SK-N-SH (cell line): ENCODE measurements around the gene MAPK10. TPM values are rescaled to one million over a fixed set of nuclear protein-coding genes. Genes with fewer than 3 reads are reported as not detected.
A peak's percentile ranks its signal among the peaks of the same experiment; 100 is the strongest.

Experiments
- CTCF ChIA-PET: fragments of 300-600, 350-600 bp; formaldehyde crosslinking; extraction: SDS; loops from one replicate; lab custom pipeline; 2021; lab: Yijun Ruan, JAX
- POLR2A ChIA-PET: fragments of 350-600 bp; sonication (Branson Sonifier 250); formaldehyde crosslinking; extraction: SDS; loops from one replicate; lab custom pipeline; 2020; ENCODE audit warnings: antibody characterized with exemption, inconsistent platforms; lab: Yijun Ruan, JAX
- DNase-seq: peaks from one replicate; pipeline ENCODE4 v3.0.0; 2012
- H2AFZ ChIP-seq: fragments of 200-600 bp; sonication (generic); 2 replicates; pipeline ENCODE4 v1.8.1; 2016; ENCODE audit warnings: antibody characterized with exemption, mild to moderate bottlenecking, low read depth
- H3F3A ChIP-seq: fragments of 200-600 bp; sonication (generic); replicated peaks from 2 replicates; pipeline ENCODE3; 2016; ENCODE audit warnings: antibody characterized with exemption, mild to moderate bottlenecking; ENCODE audit not compliant: insufficient read depth
- H3K27ac ChIP-seq, 2 experiments: fragments of 200-500 bp in 1 of 2; fragments of 200-600 bp in 1 of 2; sonication (Bioruptor generic) in 1 of 2; sonication (generic), shearing (Covaris generic) in 1 of 2; 2 replicates each; pipeline versions ENCODE4 v1.5.1 to v1.6.1; 2014 to 2016; ENCODE audit warnings: low read depth in 2 of 2, inconsistent platforms in 1 of 2, low read length in 1 of 2, mild to moderate bottlenecking in 1 of 2, mixed read lengths in 1 of 2
- H3K27me3 ChIP-seq: fragments of 200-600 bp; sonication (generic), shearing (Covaris generic); 2 replicates; pipeline ENCODE4 v1.6.1; 2016; ENCODE audit warnings: mixed run types; ENCODE audit not compliant: insufficient read depth
- H3K36me3 ChIP-seq, 2 experiments: fragments of 200-500 bp in 1 of 2; fragments of 200-600 bp in 1 of 2; sonication (Bioruptor generic) in 1 of 2; sonication (generic) in 1 of 2; replicated peaks in 1 of 2; 2 replicates each; pipeline versions ENCODE3 to v1.5.1; 2014 to 2016; ENCODE audit warnings: low read length in 1 of 2, mild to moderate bottlenecking in 1 of 2; ENCODE audit not compliant: insufficient read depth in 2 of 2, control insufficient read depth in 1 of 2
- H3K4me1 ChIP-seq, 2 experiments: fragments of 200-500 bp in 1 of 2; fragments of 200-600 bp in 1 of 2; sonication (Bioruptor generic) in 1 of 2; sonication (generic), shearing (Covaris generic) in 1 of 2; 2 replicates each; pipeline versions ENCODE4 v1.5.1 to v1.6.1; 2014 to 2016; ENCODE audit warnings: low read depth in 1 of 2, low read length in 1 of 2, mixed run types in 1 of 2; ENCODE audit not compliant: insufficient read depth in 2 of 2, control insufficient read depth in 1 of 2
- H3K4me2 ChIP-seq: fragments of 200-600 bp; sonication (generic), shearing (Covaris generic); 2 replicates; pipeline ENCODE4 v1.6.1; 2017; ENCODE audit warnings: mixed run types
- H3K4me3 ChIP-seq, 2 experiments: fragments of 200-500 bp in 1 of 2; fragments of 200-600 bp in 1 of 2; sonication (Bioruptor generic) in 1 of 2; sonication (generic), shearing (Covaris generic) in 1 of 2; 2 replicates each; pipeline versions ENCODE4 v1.5.1 to v1.8.1; 2014 to 2016; ENCODE audit warnings: low read depth in 2 of 2, inconsistent platforms in 1 of 2, low read length in 1 of 2, mild to moderate bottlenecking in 1 of 2, mixed read lengths in 1 of 2, moderate library complexity in 1 of 2
- H3K79me2 ChIP-seq: fragments of 200-600 bp; sonication (generic); 2 replicates; pipeline ENCODE4 v1.8.1; 2017; ENCODE audit warnings: mild to moderate bottlenecking; ENCODE audit not compliant: insufficient read depth
- H3K9ac ChIP-seq: fragments of 200-600 bp; sonication (generic); 2 replicates; pipeline ENCODE4 v1.6.1; 2017; ENCODE audit warnings: mixed run types
- H3K9me2 ChIP-seq: fragments of 200-600 bp; sonication (generic); 2 replicates; pipeline ENCODE4 v1.6.1; 2017; ENCODE audit warnings: mixed run types
- H3K9me3 ChIP-seq: fragments of 200-600 bp; sonication (generic); 2 replicates; pipeline ENCODE4 v1.6.1; 2017; ENCODE audit warnings: mixed run types, mild to moderate bottlenecking, moderate library complexity
- H4K20me1 ChIP-seq: fragments of 200-600 bp; sonication (generic); 2 replicates; pipeline ENCODE4 v1.6.1; 2017; ENCODE audit warnings: mild to moderate bottlenecking, mixed run types; ENCODE audit not compliant: insufficient read depth
- CTCF ChIP-seq: fragments of 200-600 bp; sonication (generic); IDR thresholded peaks from 2 replicates; pipeline ENCODE4 v1.6.1; 2017; ENCODE audit warnings: antibody characterized with exemption, mild to moderate bottlenecking, moderate library complexity
- ELF1 ChIP-seq: IDR thresholded peaks from 2 replicates; pipeline ENCODE4 v1.4.0; 2012
- EZH2phosphoT487 ChIP-seq: fragments of 200-600 bp; sonication (generic); IDR thresholded peaks from 2 replicates; pipeline ENCODE4 v1.6.1; 2017; ENCODE audit warnings: low read depth, mixed run types, mild to moderate bottlenecking, antibody characterized with exemption, moderate library complexity, borderline replicate concordance
- FOSL2 ChIP-seq: IDR thresholded peaks from 2 replicates; pipeline ENCODE4 v1.4.0; 2012; ENCODE audit warnings: low read depth, mild to moderate bottlenecking, moderate library complexity, borderline replicate concordance
- FOXJ3 ChIP-seq: sonication (generic); formaldehyde crosslinking; IDR thresholded peaks from 2 replicates; pipeline ENCODE4 v1.5.1; 2020; ENCODE audit warnings: mild to moderate bottlenecking, missing genetic modification reagents
- FOXM1 ChIP-seq: IDR thresholded peaks from 2 replicates; pipeline ENCODE4 v1.4.0; 2012; ENCODE audit warnings: low read depth, mild to moderate bottlenecking
- GABPA ChIP-seq: IDR thresholded peaks from 2 replicates; pipeline ENCODE4 v1.4.0; 2012; ENCODE audit warnings: low read depth, mild to moderate bottlenecking
- JUND ChIP-seq: IDR thresholded peaks from 2 replicates; pipeline ENCODE4 v1.4.0; 2012
- MAX ChIP-seq: IDR thresholded peaks from 2 replicates; pipeline ENCODE4 v1.4.0; 2012; ENCODE audit warnings: low read depth
- MEF2A ChIP-seq: IDR thresholded peaks from 2 replicates; pipeline ENCODE4 v1.4.0; 2012; ENCODE audit warnings: low read depth, borderline replicate concordance
- MXI1 ChIP-seq: IDR thresholded peaks from 2 replicates; pipeline ENCODE4 v1.6.1; 2012; ENCODE audit warnings: mild to moderate bottlenecking, low read depth, low read length, improper control_type of control experiment
- NRF1 ChIP-seq: IDR thresholded peaks from 2 replicates; pipeline ENCODE4 v1.6.1; 2012; ENCODE audit warnings: low read depth, mild to moderate bottlenecking, low read length
- POLR2AphosphoS5 ChIP-seq: IDR thresholded peaks from 2 replicates; pipeline ENCODE4 v1.6.1; 2012; ENCODE audit warnings: low read depth, low read length
- RAD21 ChIP-seq: IDR thresholded peaks from 2 replicates; pipeline ENCODE4 v1.6.1; 2012; ENCODE audit warnings: mild to moderate bottlenecking, low read length
- RFX5 ChIP-seq: IDR thresholded peaks from 2 replicates; pipeline ENCODE4 v1.6.1; 2012; ENCODE audit warnings: mild to moderate bottlenecking, improper control_type of control experiment, low read length
- SIN3A ChIP-seq: IDR thresholded peaks from 2 replicates; pipeline ENCODE4 v1.6.1; 2012; ENCODE audit warnings: low read depth, mild to moderate bottlenecking, low read length, moderate library complexity, borderline replicate concordance
- SMC3 ChIP-seq: IDR thresholded peaks from 2 replicates; pipeline ENCODE4 v1.6.1; 2012; ENCODE audit warnings: low read depth, low read length, improper control_type of control experiment
- TAF1 ChIP-seq: IDR thresholded peaks from 2 replicates; pipeline ENCODE4 v1.6.1; 2012; ENCODE audit warnings: low read depth, mild to moderate bottlenecking, low read length, moderate library complexity, borderline replicate concordance
- TCF12 ChIP-seq: IDR thresholded peaks from 2 replicates; pipeline ENCODE4 v1.4.0; 2012
- TEAD4 ChIP-seq: IDR thresholded peaks from 2 replicates; pipeline ENCODE4 v1.4.0; 2012; ENCODE audit warnings: mild to moderate bottlenecking, borderline replicate concordance; ENCODE audit not compliant: insufficient read depth
- USF1 ChIP-seq: IDR thresholded peaks from 2 replicates; pipeline ENCODE4 v1.4.0; 2012; ENCODE audit warnings: low read depth, borderline replicate concordance
- USF2 ChIP-seq: fragments of 150-350 bp; IDR thresholded peaks from 2 replicates; pipeline ENCODE4 v1.6.1; 2017; ENCODE audit warnings: antibody characterized with exemption, low read length, low read depth, borderline replicate concordance
- YY1 ChIP-seq: IDR thresholded peaks from 2 replicates; pipeline ENCODE4 v1.4.0; 2012; ENCODE audit warnings: low read depth, mild to moderate bottlenecking
- WGBS: methylation state at CpG from one replicate; pipeline ENCODE4 v1.1.6; 2017; ENCODE audit warnings: low lambda C conversion rate; 5-methylcytosine and 5-hydroxymethylcytosine counted together
- polyA plus RNA-seq, 3 experiments: library from polyadenylated mRNA; depleted of rRNA; stranded (reverse); fragments of >200 nt; gene quantifications; 2 replicates each; pipeline ENCODE4 v1.2.3, GENCODE V29; 2012

MAPK10 gene
- polyA plus RNA-seq, 1 of the 3 experiments (the other 2 are of a cell fraction): 8.1 TPM

- no peak overlapping the region for H3K4me2 ChIP-seq
- WGBS: 59% methylated on average over 3 of the region's 3 CpGs
- no peaks in the 10 kb centered on the region for H3K9me3 ChIP-seq
- TF ChIP-seq USF1 (no peak), MAX (no peak), GABPA (no peak)
- no peak overlapping the region for H3K4me3 ChIP-seq
- no peaks in the 10 kb centered on the region for H3K79me2 ChIP-seq
- no peaks in the 10 kb centered on the region for H3F3A ChIP-seq
- DNase-seq: no peak
- no peak overlapping the region for H2AFZ ChIP-seq
- H3K36me3 ChIP-seq: no peaks in the 10 kb centered on the region
- H3K9me2 ChIP-seq: no peaks in the 10 kb centered on the region
- no peak overlapping the region; a peak in 1 of 4 replicates for H3K27ac ChIP-seq
- H3K4me1 ChIP-seq: no peaks in the 10 kb centered on the region; a peak in 1 of 4 replicates
- no peaks in the 10 kb centered on the region for H3K27me3 ChIP-seq
- POLR2A ChIA-PET: no interaction called here
- no peak overlapping the region for H3K9ac ChIP-seq
- CTCF ChIA-PET: interaction anchor here (0.6 to 16.5 kb wide), 30 partner anchors 8 to 960 kb away, joined by 3 to 159 read pairs (median 3); no protein-coding TSS in a partner anchor
- H4K20me1 ChIP-seq: no peaks in the 10 kb centered on the region
These were observed 315.3 kb downstream of the MAPK10 start for GRCh38 chr4:86044593-86044985.

- H3K36me3 ChIP-seq: no peaks in the 10 kb centered on the region
- H2AFZ ChIP-seq: peak overlapping the region; percentile 50
- H3K27me3 ChIP-seq: no peaks in the 10 kb centered on the region
- no peaks in the 10 kb centered on the region; a peak in 1 of 4 replicates for H3K4me1 ChIP-seq
- ChIA-PET CTCF (interaction anchor here (0.6 to 16.5 kb wide), 32 partner anchors 8 to 960 kb away, joined by 3 to 159 read pairs (median 3); no protein-coding TSS in a partner anchor), POLR2A (no interaction called here)
- no peaks in the 10 kb centered on the region for H4K20me1 ChIP-seq
- no peaks in the 10 kb centered on the region for H3F3A ChIP-seq
- DNase-seq: peak; percentile 23
- 17% methylated on average over 8 of the region's 8 CpGs for WGBS
- no peak overlapping the region for H3K4me3 ChIP-seq
- H3K9me3 ChIP-seq: no peaks in the 10 kb centered on the region
- 0 out of 2 replicates have a peak overlapping the region, but pooled peaks have one; percentile 25 for H3K4me2 ChIP-seq
- H3K9ac ChIP-seq: no peak overlapping the region
- no peaks in the 10 kb centered on the region for H3K9me2 ChIP-seq
- H3K27ac ChIP-seq: no peak overlapping the region; a peak in 1 of 4 replicates
- H3K79me2 ChIP-seq: no peaks in the 10 kb centered on the region
- TF ChIP-seq SMC3 (peak; percentile 74), RFX5 (no peak), FOSL2 (no peak), EZH2phosphoT487 (no peak), CTCF (peak; percentile 79), MXI1 (no peak), JUND (no peak), ELF1 (no peak), TCF12 (no peak), MAX (no peak), YY1 (no peak), MEF2A (no peak), USF2 (no peak), TAF1 (no peak), POLR2AphosphoS5 (no peak), SIN3A (no peak), GABPA (no peak), NRF1 (no peak), TEAD4 (0 out of 2 replicates have a peak, but pooled peaks have one; percentile 12), RAD21 (peak; percentile 87), FOXM1 (no peak), FOXJ3 (CRISPR knock-in tag) (no peak)
These were observed 315.9 kb downstream of the MAPK10 start for GRCh38 chr4:86043755-86044592.
